ENCODE data around the gene ZNF608.

ZNF608 gene

GRCh38 chr5:124745928-124746915 is at the start of gene ZNF608:
Gene ZNF608 (minus strand): TSS chr5:124746639. CDS start chr5:124744989, 1,650 bp downstream.
- DNase-seq (ENCODE audit: low spot score), result no peak

DNA sequence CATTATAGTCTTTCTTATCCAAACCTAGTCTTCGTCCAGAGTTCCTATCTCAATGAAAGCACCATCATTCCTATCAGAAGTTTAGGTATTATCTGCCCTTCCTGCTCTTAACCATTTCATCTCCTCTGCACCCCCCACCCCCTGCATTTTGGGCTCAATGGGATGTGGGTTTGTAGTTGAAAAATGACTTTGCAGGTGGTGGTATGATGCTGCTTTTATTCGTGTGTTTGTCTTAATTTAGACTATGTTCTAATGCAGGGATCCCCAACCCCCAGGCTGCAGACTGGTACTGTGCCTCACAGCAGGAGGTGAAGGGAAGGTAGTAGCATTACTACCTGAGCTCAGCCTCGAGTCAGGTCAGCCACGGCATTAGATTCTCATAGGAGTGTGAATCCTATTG is 49.4 kb upstream of the ZNF608 start:
- no peak for DNase-seq (ENCODE audit: low spot score)

- DNase-seq (ENCODE audit: low spot score), result no peak
These were observed 44.7 kb upstream of the ZNF608 start for GRCh38 chr5:124790895-124791732.

- no peak for DNase-seq (ENCODE audit: low spot score)
These were observed 44.0 kb upstream of the ZNF608 start for GRCh38 chr5:124790301-124790894.

GRCh38 chr5:124789104-124789605 is 42.7 kb upstream of the ZNF608 start:
- no peak for DNase-seq (ENCODE audit: low spot score)

- no peak for DNase-seq (ENCODE audit: low spot score)
These were observed 37.4 kb upstream of the ZNF608 start for GRCh38 chr5:124783794-124784193.

DNA sequence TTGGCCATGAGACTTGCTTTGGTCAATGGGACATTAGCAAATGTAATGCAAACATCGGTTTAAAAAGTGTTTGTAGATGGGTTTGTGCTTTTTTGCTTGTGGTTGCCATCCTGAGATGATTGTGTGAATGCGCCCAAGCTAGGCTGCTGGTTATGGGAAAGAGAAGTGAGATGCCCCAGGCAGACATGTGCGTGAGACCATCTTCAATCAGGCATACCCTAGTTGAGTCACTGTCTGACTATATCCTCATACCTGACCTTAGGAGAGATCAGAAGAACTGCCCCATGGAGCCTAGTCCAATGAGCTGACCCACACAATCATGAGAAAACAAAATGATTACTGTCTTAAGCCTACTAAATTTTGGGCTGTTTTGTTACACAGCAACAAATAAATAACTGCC is 36.8 kb upstream of the ZNF608 start:
- no peak for DNase-seq (ENCODE audit: low spot score)

GRCh38 chr5:124782262-124782661 is 35.8 kb upstream of the ZNF608 start:
- DNase-seq (ENCODE audit: low spot score), result no peak

GRCh38 chr5:124780011-124780410 is 33.6 kb upstream of the ZNF608 start:
- no peak for DNase-seq (ENCODE audit: low spot score)

DNA sequence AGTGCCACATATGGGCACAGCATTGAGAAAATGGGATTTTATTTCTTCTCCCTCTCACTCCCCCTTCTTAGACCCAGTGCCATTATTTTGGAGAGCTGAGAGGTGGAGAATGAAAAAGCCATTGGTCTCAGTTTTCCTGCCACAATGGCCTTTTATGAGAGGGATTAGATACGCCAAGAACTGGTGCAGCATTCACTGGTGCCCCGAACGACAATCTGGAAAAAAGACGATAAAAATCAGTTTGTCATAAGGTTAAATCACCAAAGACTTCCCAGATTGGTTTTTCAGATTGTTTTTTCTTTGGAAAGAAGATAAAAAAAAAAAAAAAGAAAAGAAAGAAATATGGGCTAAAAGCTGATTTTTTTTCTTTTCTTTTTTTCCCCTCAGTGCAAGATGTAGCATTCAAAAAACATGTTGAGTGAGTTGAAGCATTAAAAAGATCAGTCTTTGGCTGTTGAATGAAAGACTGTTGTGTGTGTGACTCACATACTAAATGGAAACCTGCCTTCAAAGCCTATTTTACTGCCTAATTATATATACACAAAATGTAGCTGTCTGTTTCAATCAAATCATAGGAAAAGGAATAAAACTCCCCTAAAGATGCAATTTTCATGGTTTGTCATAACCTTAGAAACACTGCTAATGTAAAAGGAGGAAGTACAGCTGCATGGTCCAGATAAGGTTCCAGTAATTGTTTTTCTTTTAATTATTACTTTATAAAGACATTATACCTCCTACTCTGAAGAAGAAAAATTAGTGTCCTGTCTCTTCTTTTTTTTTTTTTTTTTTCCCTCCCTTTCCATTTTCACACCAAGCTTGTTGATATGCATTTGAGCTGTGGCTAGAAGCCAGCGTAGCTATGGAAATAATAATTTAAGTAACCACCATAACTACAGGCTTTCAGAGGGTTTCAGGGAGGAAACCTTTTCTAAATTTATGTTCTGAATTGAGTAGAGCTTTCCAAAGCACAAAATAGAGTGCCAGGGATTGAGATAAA is 27.2 kb upstream of the ZNF608 start:
- DNase-seq (ENCODE audit: low spot score), result no peak

DNA sequence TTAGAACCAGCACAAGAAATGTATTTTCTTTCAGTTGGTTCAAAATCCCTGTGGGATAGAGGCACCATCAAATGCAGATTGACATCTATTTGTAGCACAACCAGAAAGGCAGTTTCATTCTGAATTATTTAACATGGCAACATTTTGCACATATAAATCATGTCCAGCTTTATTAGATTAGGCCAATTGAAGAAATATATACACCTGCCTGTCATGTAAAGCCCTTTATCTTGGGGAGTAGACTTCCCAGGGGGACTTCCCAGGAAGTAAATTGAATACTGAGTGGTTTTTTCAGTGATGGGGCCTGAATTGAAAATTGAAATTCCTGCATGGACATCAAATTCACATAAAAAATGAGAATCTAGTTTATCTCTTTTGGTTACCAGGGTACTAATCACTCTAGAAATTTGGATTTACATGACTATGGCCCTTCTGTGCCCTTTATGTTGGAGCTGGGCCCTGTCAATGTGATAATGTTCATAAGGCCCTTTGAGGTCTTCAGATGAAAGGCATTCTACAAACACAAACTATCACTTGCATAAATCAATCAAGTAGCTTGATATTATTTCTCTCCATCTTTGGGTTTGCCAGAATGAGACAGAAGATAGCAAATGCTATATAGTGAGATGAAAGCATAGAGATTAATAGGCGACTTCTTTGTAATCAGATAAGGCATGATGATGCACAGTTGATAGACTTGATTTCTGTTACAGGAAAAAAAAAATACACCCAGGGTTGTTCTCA is 26.2 kb upstream of the ZNF608 start:
- DNase-seq (ENCODE audit: low spot score), result no peak

DNA sequence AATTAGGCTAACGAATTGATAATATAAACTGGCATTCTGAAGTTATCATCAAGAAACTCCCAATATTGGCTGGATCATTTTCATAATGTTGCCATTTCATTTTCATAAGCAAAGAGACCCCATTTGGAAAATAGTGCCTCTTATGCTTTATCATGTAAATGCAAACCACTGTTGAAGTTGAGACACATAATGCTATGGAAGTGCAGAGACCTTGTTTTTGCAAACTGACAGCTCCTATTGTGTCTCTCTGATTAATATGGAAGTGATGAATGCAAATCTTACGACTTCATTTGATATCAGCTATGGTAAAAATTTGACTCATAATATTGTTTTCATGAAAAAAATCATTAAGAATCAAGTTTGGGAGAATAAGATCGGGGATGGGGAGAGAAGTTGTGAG is 25.3 kb upstream of the ZNF608 start:
- DNase-seq (ENCODE audit: low spot score), result no peak

DNA sequence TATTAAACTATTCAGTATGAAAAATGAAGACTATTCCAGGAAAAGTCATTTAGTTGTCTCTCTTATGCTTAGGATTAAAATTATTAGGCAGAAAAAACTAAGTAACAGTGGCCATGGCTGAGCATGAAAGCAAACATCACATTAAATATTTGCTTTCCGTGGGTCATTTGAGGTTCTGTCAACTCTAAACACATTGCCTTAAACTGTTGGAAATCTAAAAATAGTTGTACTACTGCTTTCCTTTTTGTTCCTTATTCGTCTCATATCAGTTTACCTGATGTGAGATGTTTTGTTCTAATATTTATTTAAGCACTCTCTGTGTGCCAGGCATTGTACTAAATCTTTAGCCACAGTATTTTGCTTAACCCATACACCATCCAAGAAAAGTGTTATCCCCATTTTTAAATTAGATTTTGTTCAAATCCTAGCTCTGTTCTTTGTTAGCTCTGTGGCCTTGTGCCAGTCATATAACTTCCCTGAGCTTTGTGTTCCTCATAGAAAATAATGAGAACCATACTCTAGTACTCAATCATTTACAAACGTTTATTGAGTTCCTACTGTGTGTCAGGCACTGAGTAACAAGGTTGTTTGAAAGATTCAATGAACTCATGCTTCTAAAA is 18.7 kb upstream of the ZNF608 start:
- peak; percentile 40 for DNase-seq (ENCODE audit: low spot score)

DNA sequence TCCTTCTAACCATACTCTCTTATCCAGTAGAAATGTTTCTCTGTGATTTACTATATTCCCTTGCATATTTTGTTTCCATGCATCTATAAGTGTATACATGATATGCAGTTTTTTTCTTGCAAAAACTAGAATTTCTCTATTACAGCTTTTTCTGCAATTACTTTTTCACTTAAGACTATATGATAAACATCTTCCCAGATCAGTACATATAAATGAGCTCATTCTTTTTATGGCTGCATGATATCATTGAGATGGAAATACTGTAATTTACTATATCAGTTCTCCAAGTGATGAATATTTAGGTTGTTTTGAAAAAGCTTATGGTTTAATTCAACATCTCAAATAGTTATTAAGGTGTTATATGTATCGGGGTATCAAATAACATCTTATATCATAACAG is 18.1 kb upstream of the ZNF608 start:
- DNase-seq (ENCODE audit: low spot score), result no peak

GRCh38 chr5:124761010-124761409 is 14.6 kb upstream of the ZNF608 start:
- DNase-seq (ENCODE audit: low spot score), result no peak

- no peak for DNase-seq (ENCODE audit: low spot score)
These were observed 14.2 kb upstream of the ZNF608 start for GRCh38 chr5:124760608-124761007.

DNA sequence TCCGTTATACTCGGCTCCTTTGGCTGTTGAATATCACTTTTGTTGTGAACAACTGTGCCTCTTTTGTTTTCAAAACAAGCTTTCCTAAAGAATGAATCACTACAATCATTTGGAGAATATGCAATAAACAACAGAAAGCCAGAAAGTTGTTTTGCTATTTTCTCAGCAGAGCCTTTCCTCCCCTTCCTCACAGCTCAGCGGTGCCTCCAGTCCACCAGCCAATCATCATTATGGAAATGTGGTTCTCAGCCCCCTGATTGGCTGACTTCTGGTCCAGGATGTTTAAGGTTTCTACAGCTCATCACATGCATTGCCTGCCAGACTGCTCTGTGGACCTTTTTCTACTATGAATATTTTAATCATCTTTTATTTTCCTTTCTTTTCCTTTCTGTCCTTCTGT is 9.1 kb upstream of the ZNF608 start:
- DNase-seq (ENCODE audit: low spot score), result no peak

DNA sequence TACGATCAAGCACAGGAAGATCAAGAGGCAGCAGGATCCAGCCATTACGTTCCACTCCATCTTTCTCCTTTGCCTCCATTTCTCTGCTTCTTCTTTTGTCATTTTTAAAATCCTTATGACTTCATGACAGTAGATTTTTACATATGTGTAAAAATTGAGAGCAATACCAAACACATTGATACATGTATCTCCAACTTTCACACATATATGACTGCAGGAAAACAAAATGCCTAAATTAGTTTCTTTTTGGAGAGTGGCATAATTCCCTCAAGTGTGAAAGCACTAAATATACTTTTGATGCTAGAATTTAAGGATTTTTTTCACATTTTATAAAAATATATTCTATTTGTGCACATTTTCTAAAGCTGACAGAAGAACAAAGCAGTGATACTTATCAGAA is 8.6 kb upstream of the ZNF608 start:
- no peak for DNase-seq (ENCODE audit: low spot score)

DNA sequence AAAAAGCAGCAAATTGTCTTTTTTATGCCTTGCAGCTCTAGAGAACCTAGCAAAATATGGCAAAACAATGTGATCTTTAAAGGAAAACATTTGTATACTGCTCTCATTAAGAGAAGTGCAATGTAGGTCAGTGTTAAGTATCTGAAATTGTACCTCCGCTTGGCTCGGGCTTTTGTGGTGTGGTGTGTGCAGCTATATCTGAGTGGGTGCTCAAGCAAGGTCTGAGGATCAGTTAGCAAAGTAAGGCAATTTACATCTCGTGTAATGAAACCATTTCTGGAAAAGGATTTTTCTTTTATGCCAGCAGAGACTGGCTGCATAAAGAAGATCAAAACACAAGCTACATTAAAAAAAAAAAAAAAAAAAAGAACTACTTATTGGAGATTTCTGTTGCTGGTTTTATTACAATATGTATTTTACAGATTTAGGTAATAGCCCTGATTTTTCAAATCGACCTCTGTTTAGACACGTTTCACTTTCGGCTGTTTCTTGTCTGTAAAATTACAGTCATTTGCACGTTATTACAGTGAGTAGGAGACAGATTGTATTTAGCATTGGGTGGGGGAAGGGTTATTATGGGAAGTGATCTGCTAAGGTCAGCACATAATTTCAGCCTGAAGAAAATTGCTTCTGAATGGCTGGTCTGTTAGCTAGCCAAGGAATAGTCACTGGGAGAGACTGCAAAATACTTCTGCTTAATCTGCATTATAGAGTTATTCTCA is 7.9 kb upstream of the ZNF608 start:
- no peak for DNase-seq (ENCODE audit: low spot score)

Measured in HuH-7.5 (cell line).